NCI-H446 treated with DMSO at 0.1 percent for 48 hours (cell line): ENCODE results near the gene NKX1-1.
"Not testable (repeated sequence)": the region's sequence is repeated elsewhere in the genome, so short reads cannot be mapped to it uniquely, and the experiment has no call there.

Experiments used
- DNase-seq: peaks from one replicate; lab custom pipeline; 2025; lab: John Stamatoyannopoulos, UW

Gene NKX1-1

DNA sequence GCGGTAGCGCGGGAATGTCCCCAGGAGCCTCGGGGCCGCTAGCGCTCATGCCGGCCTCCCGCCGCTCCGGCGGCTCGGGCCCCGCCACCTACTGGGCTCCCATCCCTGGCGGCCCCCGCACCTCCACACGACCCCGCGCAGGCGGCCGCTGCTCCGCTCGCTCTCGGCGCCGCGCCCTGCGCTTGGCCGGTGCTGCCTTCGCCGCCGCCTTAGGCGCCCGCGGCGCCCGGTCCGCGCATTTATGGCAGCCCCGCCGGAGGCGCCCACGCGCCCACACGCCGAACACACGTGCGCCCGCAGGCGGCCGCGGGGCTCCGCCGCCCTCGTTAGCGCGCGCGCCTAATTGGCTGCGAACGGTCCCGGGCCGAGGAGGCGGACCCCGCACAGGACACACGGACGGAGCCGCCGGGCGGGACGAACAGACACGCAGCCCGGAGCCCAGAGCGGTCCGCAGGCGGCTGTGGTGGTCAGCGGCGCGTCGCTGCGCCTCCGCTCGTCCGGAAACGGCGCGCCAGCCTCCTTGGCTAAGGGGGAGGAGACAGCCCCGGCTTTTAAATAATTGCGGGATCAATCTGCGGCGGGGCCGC lies at the start of gene NKX1-1:
Gene NKX1-1, minus strand, starts transcription at position 49 of the 587 bp plus-strand sequence. Its CDS starts 0 bp downstream, at position 49.
- DNase-seq = no peak

DNA sequence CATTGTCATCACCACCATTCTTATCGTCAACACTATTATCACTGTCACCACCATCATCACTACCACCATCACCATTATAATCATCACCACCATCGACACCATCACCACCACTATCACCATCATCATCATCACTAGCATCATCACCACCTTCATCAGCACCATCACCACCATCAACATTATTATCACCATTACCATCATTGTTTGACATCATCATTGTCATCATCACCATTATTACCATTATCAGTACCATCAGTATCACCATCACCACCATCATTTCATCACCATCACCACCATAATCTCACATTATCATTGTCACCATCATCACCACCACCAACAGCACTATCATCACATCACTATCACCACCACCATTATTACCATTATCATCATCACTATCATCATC lies 47.5 kb upstream of the NKX1-1 start:
- DNase-seq = no peak

DNA sequence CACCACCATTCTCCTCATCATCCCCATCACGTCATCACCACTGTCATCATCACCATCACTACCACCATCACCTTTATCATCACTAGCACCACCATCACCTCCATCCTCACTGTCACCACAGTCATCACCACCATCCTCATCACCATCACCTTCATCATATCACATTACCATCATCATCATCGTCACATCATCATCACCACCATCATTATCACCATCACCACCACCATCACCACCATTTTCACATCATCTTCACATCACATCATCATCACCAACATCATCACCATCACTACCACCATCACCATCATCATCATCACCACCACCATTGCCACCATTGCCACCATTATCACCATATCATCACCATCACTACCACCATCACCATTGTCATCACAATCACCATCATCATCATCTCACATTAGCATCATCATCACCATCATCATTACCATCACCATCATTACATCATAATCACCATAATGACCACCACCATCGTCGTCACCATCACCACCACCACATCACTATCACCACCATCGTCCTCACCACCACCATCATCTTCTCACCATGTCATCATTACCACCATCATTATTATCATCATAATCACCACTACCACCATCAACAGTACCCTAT lies 46.3 kb upstream of the NKX1-1 start:
- no peak for DNase-seq

DNA sequence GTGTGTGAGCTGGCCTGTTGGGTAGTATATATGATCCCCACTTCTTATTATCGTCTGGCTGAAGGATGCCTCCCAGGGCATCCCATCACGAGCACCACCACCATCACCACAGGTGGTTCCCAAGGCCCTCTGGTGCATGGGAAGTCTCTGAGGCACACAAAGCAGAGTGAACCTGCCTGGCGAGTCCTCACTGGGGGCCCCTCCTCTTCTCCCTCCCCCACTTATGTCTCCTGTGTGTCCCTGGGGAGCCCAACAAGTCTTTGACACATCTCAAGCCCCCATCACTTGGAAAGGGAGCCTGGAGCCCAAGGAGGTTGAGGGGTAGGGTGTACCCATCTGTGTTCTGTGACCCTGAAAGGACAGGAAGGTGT lies 45.5 kb upstream of the NKX1-1 start:
- no peak for DNase-seq

DNA sequence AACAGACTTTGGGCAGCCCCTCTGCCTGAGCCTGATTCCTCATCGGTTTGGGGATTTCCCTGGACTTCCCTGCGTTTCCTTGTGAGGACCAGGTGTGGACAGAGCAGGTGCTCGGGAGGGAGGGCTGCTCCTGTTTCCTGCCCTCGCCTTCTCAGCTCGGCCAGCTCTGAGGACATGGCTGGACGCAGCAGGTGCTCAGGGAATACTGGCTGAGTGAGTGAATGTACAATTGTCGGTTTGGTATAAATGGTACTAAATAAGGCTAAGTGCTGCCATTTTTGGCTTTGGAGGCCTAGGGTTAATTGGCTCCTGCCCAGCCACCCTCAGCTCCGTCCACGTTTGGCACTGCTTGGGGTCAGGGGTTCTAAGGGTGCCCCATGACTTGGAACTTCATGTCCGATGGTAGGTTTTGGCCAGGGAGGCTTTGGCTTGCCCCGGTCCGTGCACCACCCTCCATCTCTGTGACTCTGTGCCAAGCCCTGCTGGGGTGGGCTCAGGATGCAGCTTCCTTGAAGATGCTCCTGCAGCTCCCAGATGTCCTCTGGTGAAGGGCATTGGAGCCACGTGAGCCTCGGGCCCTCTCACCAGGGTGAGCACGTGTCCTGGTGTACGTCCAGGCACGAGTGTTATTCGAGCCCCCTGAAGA lies 45.0 kb upstream of the NKX1-1 start:
- DNase-seq = no peak

DNA sequence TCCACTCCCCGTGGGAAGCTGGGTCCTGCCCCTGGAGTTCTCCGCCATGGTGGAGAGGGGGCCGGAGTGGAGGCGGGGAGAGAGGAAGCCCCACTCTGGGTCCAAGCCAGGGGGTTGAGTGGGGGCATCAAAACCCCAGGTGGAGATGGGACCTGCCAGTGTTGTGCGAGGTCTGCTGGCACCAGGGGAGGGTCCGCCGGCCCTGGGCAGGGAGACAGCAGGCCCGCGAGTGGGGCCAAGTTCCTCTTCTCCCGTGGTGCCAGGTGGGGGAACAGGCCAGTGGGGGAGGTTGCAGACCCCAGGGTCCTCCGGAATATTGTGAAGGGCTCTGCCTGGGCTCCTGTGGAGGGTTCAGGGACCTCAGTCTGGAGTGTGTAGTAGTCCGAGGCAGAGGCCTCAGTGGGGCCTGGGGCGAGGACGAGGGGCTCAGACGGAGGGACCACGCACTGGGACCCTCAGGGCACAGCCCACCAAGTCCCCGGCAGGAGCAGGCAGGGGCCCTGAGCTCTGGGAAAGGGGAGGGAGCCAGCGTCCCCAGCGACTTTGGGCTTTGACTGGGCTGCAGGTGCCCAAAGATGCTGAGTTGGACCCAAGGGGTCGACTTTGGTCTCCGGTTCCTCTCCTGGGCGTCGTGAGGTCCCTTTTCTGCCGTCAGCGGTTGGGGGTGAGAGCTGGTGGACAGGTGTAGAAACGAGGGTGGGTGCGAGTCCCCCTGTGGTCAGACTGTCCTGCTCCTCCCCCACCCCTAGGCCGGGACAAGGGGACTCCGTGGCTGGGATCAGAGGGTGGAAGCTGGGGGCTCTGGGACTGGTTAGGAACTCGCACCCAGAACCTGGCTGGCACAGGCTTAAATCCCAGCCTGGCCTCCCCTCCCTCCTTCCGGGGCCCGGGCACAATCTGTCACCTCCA lies 43.8 kb upstream of the NKX1-1 start:
- no peak for DNase-seq

DNA sequence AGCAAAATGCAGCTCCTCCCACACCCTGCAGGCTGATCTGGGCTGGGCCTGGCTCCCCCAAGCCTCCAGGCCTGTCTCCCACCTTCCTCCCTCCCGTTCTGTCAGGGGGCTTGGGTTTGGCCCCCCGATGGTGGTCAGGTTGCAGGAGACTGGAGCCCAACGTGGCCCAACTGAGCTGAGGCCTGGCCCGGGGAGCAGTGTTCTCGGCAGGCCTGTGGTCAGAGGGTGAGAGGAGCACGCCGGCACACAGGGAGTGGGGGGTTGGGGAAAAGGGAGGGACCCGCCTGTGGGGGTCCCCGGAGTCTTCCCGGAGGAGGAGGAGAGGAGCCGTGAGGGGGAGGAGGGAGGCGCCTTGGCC lies 43.2 kb upstream of the NKX1-1 start:
- DNase-seq = no peak

DNA sequence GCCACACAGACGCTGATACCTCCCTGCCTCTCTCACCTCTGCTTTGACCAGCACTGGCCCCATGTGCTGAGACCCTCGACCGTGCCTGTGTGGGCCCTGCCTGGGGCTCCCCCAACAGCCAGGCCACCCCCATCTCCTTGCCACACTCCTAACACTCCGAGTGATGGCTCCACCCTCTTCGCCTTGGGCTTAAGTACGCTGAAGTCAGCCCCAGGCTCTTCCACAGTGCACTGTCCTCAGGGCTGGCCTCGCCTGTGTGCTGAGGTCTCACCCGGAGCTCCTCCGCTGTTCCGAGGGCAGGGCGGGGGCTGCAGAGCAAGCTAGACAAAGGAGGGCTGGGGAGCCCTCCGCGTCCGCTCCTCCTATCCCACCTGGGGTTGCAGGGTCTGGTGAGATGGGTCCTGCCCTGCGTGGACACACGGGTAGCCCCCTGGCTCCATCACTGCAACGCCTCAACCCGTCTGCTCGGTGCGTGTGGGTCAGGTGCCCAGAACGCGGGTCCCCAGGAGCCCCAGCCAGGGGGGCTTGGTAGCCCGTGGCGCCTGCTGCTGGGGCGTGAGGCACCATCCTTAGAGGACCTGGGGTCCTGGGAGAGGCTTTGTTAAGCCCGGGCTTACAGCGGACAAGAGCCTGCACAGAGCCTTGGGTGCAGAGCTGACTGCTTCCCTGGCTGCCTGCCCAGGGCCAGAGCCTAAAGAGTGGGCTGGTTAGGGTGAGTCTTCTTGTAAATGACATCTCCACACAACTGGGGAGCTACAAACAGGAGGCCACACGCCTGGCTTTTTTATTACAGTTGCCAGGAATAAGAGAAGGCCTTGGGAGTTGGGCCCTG lies 42.6 kb upstream of the NKX1-1 start:
- DNase-seq = no peak

DNA sequence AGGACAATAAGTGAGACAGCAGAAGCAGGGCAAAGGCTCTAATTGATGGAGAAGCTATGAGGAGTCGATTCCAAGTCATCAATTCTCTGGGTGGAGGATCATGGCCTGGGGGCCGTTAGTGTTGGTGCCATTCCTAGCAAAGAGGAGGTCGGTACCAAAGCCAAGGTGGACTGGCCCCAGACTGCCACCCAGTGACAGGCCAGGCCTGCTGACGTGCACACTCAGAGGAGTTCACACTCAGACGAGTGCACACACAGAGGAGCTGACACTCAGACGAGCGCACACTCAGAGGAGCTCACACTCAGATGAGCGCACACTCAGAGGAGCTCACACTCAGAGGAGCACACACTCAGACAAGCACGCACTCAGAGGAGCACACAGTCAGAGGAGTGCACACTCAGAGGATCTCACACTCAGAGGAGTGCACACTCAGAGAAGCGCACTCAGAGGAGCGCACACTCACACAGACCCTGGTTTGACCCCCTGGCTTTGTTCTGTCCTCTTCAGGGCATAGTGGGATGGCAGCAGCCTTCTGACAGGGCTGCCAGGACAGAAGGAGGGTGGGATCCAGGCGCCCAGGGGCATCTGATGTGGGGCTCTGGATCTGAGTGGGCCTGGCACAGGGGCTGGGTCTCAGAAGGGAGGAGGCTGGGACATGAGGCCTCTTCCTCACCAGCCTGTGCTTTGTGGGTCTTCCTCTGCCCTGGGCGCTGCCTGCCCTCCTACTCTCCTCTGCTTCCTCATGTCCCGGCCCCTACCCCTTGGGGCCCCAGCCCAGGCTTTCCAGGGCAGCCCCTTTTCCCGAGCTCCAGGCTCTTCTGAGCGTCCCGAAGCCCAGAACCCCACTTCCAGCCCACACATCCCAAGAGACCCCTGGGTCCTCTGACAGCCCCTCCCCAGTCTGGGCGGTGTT lies 41.7 kb upstream of the NKX1-1 start:
- DNase-seq = no peak

DNA sequence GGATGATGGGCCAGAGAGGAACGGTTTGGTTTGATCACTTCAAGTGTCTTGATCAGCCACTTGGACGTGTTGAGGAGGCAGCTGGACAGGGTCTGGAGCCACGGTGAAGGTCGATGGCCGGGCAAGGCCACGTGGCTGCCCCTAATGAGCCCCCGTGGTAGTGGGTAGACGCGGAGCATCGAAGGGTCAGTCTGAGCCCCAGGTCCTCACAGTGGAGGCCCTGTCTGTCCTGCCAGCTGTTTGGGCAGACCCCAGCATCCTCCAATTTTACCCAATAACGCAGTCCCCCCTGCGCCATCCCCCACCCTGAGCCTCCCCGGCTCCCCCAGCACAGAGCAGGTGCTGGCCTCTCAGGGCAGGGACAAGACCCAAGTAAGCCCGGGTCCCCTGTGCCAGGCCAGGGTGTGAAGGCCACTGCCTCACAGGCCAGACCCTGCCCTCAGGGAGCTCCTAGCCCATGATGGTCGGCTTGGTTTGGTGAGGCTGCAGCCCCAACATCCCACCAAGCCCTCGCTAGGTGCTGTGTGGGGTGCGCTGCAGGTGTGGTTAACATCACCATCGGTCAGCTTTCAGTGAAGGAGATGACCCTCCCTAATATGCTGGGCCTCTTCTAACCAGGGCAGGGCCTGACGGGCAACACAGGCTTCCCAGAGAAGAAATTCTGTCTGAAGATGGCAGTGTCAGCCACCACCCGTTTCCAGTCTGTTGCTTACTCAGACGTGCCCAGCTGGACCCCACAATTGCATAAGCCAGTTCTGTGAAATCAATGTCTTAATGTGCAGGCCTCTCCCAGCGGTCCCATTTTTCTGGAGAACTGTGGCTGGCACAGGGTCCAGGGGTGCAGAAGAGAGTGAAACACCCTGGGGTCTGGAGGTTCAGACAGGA lies 40.5 kb upstream of the NKX1-1 start:
- DNase-seq = no peak

DNA sequence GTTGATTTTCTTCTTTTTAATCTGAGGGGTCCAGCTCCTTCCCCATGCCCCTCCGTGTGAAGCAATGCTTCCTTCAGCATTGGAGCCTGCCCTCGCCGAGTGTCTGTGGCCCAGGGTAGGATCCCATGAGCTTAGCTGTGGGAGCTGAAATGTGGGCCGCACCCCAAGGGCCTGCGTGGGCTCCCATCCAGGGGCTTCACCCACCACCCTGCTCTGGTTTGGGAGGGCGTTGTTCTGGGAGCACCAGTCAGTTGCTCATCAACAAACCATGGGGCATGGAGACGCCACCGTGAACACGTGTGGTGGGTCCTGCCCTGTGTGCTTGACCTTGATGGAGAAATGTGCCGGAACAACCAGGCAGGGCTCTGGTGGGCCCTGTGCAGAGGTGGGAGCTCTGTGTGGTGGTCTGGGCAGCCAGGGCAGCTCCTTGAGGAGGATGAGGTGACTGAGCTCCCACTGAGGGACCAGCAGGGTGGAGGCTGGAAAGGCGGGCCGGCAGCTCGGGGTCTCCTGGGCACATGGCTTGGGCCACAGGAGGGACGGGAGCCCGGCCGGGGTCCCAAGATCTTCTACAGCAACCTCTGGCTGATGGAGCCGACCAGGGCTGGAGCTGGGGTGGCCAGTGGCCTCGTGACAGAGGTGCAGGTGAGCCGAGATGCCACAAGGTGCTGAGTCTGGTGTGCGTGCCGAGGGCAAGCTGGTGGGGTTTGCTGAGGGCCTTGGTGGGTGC lies 39.6 kb upstream of the NKX1-1 start:
- no peak for DNase-seq

DNA sequence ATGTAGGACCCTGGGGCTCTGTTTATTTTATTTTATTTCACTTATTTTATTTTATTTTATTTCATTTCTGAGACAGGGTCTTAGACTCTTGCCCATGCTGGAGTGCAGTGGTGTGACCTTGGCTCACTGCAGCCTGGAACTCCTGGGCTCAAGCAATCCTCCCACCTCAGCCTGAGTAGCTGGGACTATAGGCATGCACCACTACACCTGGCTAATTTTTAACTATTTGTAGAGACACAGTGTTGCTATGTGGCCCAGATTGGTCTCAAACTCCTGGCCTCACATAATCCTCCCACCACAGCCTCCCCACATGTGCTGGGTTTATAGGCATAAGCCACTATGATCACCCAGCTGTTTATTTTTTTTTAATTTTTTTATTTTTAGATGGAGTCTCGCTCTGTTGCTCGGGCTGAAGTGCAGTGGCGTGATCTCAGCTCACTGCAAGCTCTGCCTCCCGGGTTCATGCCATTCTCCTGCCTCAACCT lies 37.5 kb upstream of the NKX1-1 start:
- not testable (repeated sequence) for DNase-seq

DNA sequence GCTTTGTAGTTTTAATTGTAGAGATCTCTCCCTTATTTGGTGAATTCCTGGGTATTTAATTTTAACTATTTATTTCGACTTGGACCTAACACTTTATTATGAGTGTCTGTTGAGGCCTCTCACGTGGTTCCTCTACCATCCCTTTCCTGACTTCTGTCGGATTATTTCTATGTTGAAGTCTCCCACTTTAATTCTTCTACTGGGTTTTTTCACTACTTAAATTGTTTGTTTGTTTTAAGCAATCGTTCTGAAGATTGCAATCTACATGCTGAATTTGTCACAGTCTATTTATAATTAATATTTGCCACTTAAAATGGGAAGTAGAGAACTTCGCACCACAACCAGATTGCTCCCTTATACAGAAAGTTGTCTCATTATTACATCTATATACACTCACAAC lies 20.8 kb upstream of the NKX1-1 start:
- no peak for DNase-seq

DNA sequence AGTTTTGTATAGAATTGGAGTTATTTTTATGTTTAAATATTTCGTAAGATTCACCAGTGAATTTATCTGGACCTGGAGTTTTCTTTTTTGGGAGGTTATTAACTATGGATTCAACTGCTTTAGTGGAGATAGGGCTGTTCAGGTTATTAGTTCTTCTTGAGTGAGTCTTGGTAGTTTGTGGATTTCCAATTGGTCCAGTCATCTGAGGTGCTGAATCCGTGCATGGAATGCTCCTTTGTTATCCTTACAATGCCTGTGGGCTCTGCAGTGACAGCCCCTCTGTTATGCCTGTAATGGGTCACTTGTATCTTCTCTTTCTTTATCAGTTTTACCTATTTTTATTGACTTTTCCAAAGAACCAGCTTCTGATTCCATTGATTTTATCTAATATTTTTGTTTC lies 15.4 kb upstream of the NKX1-1 start:
- no peak for DNase-seq

DNA sequence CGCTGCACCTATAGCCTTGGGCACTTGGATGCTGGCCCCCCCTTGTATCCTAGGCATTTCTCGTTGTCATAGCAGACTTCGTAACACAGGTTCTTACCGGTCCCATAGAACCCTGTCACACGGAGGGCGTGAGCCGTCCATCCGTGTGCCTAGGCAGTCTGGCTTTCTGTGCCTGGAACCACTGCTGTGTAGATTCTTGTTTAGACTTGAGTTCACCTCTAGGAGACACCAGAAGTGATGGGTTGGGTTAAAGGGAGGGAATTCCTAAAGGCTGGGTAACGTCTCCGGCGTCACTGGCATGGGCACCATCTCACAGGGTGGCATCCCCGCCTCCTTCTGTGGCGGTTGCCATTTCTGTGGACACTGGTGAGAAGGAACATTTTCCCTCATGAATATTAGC lies 13.5 kb upstream of the NKX1-1 start:
- no peak for DNase-seq

DNA sequence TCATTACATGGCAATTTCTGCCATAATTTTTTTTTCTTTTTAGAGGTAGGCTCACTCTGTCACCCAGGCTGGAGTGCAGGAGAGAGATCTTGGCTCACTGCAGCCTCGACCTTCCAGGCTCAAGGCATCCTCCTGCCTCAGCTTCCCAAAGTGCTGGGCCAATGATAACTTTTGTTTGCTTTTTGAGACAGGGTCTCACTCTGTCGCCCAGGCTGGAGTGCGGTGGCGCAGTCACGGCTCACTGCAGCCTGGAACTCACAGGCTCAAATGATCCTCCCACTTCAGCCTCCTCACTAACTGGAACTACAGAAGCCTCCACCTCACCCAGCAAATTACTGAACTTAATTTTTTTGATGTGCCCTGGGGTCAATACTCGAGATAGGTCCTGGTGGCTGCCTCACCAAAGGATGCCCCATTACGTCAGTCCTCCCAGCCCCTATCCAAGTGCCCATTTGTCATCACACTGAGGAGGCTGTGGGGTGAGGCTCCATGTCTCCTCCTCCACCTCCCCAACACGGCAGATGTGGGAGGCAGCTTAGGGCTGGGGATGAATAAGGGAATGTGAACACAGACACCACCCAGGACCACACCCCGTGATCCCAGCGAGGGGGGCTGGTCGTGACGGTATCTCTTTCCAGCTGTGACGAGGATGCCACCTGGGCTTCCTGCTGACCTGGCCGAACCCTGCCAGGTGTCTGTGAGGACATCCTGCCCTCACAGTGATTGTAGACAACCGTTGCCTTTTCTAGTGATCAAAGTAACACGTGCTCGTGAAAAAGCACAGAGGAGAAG lies 12.4 kb upstream of the NKX1-1 start:
- no peak for DNase-seq

DNA sequence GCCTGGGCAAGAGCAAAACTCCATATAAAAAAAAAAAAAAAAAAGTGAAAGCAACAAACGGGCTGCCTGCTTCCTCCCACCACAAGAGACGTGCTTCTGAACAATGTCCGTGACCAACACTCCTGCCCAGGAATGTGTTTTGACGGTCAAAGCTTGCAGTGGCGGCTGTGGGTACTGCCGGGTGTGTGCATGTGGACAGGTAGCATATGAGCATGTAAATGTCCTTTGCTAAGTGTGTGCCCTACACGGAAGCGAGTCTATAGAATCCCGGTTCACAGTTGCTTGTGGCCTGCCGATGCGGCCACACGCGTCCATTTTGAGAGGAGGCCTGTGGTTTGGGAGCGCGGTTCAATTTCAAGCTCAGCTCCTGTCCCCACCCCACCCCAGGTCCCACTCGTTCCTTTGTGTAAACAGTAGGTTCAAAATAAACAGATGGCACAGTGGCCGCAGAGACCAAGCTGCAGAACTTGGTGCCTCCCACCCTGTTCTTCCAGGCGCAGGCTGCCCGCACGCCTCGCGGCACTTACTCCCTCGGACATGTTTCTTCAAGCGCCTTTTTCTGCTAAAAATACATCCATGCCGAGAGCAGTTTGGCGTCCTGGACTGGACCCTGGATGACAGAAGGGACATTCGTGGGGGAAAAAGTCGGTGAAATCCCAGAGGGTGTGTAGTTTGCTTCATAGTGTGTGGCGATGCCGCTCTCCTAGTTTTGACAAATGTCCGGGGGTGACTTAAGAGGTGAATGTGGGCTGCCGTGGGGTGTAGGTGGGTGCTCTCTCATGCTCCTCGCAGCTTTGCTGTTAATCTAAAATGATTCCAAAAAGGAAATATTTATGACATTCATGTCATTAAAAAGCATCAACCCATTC lies 11.5 kb upstream of the NKX1-1 start:
- DNase-seq = no peak
